Pancreas (tissue), 10 donors: ENCODE results near the gene CUX1. TPM values are rescaled to one million over a fixed set of nuclear protein-coding genes. Genes with fewer than 3 reads are reported as not detected.
A peak's percentile ranks its signal among the peaks of the same experiment; 100 is the strongest.
"Not testable (repeated sequence)": the region's sequence is repeated elsewhere in the genome, so short reads cannot be mapped to it uniquely, and the experiment has no call there.

Experiments
- ATAC-seq, 4 donors: fragments of 200-7000 bp; cut with Tn5 transposase; one replicate each; pipeline versions ENCODE4 v1.8.0 to v1.9.1; 2020; ENCODE audit warnings: mild to moderate bottlenecking in 4 of 4, moderate library complexity in 4 of 4
- DNase-seq, 6 donors: peaks; one replicate each; pipeline ENCODE4 v3.0.0-alpha.2; 2020
- FAIRE-seq: peaks from 2 replicates; lab custom pipeline; 2012; peaks lifted over from hg19 to GRCh38; lab: Jason Lieb, UNC
- H3K27ac ChIP-seq, 4 donors: fragments of 200-600 bp; sonication (generic); 1 replicate in 3 of 4; 2 replicates in 1 of 4; pipeline versions ENCODE4 v1.5.0 to v1.8.0; 2020
- H3K27me3 ChIP-seq, 4 donors: fragments of 200-600 bp; one replicate each; pipeline ENCODE4 v1.8.0; 2021
- H3K36me3 ChIP-seq, 3 donors: fragments of 200-600 bp; sonication (generic) in 1 of 3; one replicate each; pipeline versions ENCODE4 v1.5.0 to v1.8.0; 2020 to 2021
- H3K4me1 ChIP-seq, 3 donors: fragments of 200-600 bp; one replicate each; pipeline ENCODE4 v1.8.0; 2021
- H3K4me3 ChIP-seq, 4 donors: fragments of 200-600 bp; sonication (generic) in 2 of 4; one replicate each; pipeline versions ENCODE4 v1.5.0 to v1.8.0; 2020 to 2021
- H3K9me3 ChIP-seq, 4 donors: fragments of 200-600 bp; one replicate each; pipeline ENCODE4 v1.8.0; 2021
- WGBS, 2 donors: extraction: QIAGEN DNeasy Blood & Tissue Kit; methylation state at CpG; one replicate each; pipeline ENCODE4 v1.1.7; 2013; 5-methylcytosine and 5-hydroxymethylcytosine counted together
- intact Hi-C, 3 donors: fragments of 100-400 bp; cut with DNase I; formaldehyde crosslinking; loops; one replicate each; pipeline versions ENCODE4 v1.11.1 to v1.14.2; 2022
- polyA plus RNA-seq, 2 donors: library from polyadenylated mRNA; stranded (reverse); fragments of 200-250 nt; gene quantifications; one replicate each; pipeline ENCODE4 v1.2.3, GENCODE V29; 2013
- total RNA-seq, 6 donors: library from RNA; stranded (reverse); fragmentation: NEBNext Ultra II Directional in 4 of 6; extraction: Animal tissue kit (Norgen Biotek cat#: 25700) in 4 of 6; gene quantifications; one replicate each; pipeline versions ENCODE4 v1.2.1 to v1.2.4, GENCODE V29; 2021 to 2023
- TF ChIP-seq, protein P1 (sequence below), 4 donors: fragments of 200-600 bp; sonication (generic) in 3 of 4; IDR thresholded peaks; one replicate each; pipeline versions ENCODE4 v1.5.0 to v1.8.0; 2021; ENCODE audit warnings: antibody characterized with exemption in 4 of 4
- donor health status: healthy with polysubstance abuse.
- donor health status: DM: no; HTN: no; CAD: no; lungs with moderate emphysema.
- donor health status: DM: no; HTN: no; CAD: no.
- donor health status: control.
- donor health status: control.
- donor health status: Bipolar disorder and iron deficiency.
- donor health status: DM: yes; HTN: yes; CAD: no.
- donor health status: DM: no; HTN: no; CAD: no.
- donor health status: DM: no; HTN: no; CAD: no.
- donor health status: DM: yes; HTN: yes; CAD: no.

The CUX1 gene
- total and polyA plus RNA-seq, 8 donors: 18.9 to 61.2 (median 45.1) TPM

DNA sequence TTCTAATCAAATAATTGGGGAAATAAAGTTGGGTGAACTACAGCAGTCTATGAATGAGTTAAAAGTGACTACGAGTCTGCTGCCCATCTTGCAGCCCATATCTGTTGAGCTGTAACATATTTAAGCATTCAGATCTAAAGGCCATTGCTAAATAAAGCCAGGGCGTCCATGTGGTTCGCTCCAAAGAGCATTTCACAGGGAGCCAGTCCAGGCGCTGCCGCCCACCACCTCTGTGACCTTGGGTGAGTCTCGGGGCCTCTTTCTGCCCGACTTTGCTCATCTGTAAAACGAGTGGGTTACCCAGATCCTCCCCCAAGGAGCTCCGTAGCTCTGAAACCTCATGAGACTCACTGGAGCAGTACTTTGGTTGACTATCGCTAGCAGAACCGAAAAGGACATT lies 223.1 kb downstream of the CUX1 start:
- Histone ChIP-seq H3K4me1 (no peaks in the 10 kb centered on the region), H3K27ac (no peak overlapping the region), H3K27me3 (no peaks in the 10 kb centered on the region), H3K36me3 (no peaks in the 10 kb centered on the region), H3K9me3 (no peaks in the 10 kb centered on the region), H3K4me3 (no peak overlapping the region)
- TF ChIP-seq, protein P1, sequence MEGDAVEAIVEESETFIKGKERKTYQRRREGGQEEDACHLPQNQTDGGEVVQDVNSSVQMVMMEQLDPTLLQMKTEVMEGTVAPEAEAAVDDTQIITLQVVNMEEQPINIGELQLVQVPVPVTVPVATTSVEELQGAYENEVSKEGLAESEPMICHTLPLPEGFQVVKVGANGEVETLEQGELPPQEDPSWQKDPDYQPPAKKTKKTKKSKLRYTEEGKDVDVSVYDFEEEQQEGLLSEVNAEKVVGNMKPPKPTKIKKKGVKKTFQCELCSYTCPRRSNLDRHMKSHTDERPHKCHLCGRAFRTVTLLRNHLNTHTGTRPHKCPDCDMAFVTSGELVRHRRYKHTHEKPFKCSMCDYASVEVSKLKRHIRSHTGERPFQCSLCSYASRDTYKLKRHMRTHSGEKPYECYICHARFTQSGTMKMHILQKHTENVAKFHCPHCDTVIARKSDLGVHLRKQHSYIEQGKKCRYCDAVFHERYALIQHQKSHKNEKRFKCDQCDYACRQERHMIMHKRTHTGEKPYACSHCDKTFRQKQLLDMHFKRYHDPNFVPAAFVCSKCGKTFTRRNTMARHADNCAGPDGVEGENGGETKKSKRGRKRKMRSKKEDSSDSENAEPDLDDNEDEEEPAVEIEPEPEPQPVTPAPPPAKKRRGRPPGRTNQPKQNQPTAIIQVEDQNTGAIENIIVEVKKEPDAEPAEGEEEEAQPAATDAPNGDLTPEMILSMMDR (IDR thresholded peaks at IDR 0.05): no peak
- intact Hi-C loops: no loop called here
- no peak for FAIRE-seq
- WGBS, 2 donors: 89 to 92% methylated on average over 11 of the region's 11 CpGs
- DNase-seq: no peak
- ATAC-seq: no peak

DNA sequence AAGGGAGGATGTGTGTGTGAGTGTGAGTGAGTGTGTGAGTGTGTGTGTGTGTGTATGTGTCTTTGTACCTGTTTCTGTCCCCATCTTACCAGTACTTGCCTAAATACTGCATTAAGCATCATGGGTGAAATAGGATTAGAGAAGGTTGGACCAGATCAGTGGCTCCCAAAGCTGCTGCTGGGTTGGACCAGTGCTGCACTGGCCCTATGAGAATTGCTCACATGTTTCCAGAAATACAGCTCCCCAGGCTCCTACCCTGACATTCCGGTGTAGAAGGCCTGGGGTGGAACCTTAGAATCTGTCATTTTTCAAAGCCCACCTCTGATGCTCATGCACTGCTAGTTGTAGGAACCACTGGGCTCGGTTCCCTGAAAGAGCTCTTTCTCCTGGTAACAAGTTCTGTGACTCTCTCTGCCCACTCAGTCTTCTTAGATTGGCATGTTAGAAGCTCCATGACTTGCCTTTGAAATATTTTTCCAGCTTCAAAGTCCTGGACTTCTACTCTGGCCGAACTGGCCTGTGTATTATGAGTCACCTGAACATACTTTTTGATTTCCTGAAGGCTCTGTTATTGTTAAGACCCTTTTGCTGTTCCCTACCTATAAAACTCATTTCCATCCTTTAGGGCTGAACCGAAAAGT lies 224.7 kb downstream of the CUX1 start:
- H3K4me3 ChIP-seq: no peak overlapping the region
- no peaks in the 10 kb centered on the region for H3K36me3 ChIP-seq
- H3K27ac ChIP-seq: no peak overlapping the region
- TF ChIP-seq, protein P1 (IDR thresholded peaks at IDR 0.05): no peak
- no peaks in the 10 kb centered on the region for H3K9me3 ChIP-seq
- no peaks in the 10 kb centered on the region for H3K4me1 ChIP-seq
- FAIRE-seq (no peak), DNase-seq (no peak), ATAC-seq (no peak)
- 83 to 84% methylated on average over 4 of the region's 4 CpGs for WGBS, 2 donors
- intact Hi-C loops: no loop called here
- no peaks in the 10 kb centered on the region for H3K27me3 ChIP-seq

DNA sequence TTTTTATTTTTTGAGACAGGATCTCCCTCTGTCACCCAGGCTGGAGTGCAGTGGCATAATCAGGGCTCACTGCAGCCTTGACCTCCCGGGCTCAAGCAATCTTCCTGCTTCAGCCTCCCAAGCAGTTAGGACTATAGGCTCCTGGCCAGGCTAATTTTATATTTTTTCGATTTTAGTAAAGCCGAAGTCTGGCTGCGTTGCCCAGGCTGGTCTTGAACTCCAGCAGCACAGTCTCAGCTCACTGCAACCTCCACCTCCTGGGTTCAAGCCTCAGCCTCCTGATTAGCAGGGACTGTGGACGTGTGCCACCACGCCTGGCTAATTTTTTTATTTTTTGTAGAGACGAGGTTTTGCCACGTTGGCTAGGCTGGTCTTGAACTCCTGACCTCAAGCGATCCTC lies 225.4 kb downstream of the CUX1 start:
- FAIRE-seq, H3K9me3 ChIP-seq, H3K4me3 ChIP-seq, H3K27ac ChIP-seq, ATAC-seq, H3K27me3 ChIP-seq, H3K36me3 ChIP-seq, DNase-seq, H3K4me1 ChIP-seq, intact Hi-C loops: not testable (repeated sequence)
- WGBS, 2 donors: 81 to 88% methylated on average over 9 of the region's 9 CpGs

DNA sequence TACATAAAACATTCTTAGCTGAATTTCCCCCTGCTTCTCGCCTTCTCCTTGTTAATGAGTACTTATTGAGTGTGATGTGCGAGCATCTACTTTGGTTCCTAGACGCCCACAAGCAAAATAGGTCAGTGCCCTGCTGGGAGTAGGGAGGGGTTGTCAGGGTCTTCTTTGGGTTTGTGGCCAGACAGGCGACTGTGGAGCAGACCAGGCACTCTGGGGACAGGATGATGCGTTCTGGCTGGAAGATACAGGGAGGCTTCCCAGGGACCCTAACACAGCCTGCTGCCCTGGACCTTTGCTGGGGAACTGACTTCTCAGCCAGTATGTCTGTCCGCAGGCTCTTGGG lies 227.2 kb downstream of the CUX1 start:
- no peak overlapping the region for H3K4me3 ChIP-seq
- H3K27ac ChIP-seq: no peak overlapping the region
- no peaks in the 10 kb centered on the region for H3K36me3 ChIP-seq
- FAIRE-seq (no peak), ATAC-seq (peak in 1 of 4 donors; percentile 7), DNase-seq (no peak)
- 92 to 93% methylated on average over 6 of the region's 6 CpGs for WGBS, 2 donors
- H3K9me3 ChIP-seq: no peaks in the 10 kb centered on the region
- no peaks in the 10 kb centered on the region for H3K27me3 ChIP-seq
- H3K4me1 ChIP-seq: no peaks in the 10 kb centered on the region
- TF ChIP-seq, protein P1 (IDR thresholded peaks at IDR 0.05): no peak
- intact Hi-C loops: no loop called here

DNA sequence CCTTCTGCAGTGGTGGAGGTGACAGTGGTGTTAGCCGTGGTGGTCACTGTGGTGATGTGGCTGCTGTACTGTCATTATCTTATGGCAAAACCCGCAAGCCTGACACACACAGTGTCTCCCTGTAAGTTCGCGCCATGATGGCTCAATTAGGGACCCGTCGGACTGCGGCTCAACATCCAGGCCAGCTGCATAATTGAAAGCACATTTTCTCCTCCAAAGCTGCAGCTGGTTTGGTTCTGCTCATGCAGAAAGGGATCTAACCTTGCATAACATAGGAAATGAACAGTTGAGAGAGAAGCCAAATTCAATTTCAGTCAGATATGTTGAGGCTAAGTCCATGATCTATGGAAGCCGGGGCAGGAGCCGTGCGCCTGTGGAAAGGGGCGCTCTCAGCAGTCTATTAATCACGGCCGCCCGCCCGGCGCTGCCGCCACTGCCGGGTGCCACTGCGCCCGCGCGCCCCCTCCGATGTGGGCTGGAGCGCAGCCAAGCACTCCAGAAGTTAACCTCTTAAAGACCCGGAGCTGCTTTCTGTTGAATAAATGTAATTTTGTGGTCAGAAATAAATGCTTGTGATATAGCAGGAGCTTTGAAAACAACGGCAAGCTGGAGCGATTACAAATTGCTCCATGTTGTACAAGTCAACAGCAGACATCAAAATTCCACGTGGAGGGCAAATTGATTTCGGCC lies 227.7 kb downstream of the CUX1 start:
- Histone ChIP-seq H3K27ac (no peak overlapping the region), H3K27me3 (no peaks in the 10 kb centered on the region), H3K4me1 (no peaks in the 10 kb centered on the region), H3K4me3 (peak overlapping the region in 1 of 4 donors; percentile 3), H3K36me3 (no peaks in the 10 kb centered on the region), H3K9me3 (no peaks in the 10 kb centered on the region)
- peak in 3 of 6 donors; percentile 18 to 67 (median 39) for DNase-seq
- intact Hi-C loops: no loop called here
- WGBS, 2 donors: 25 to 39% methylated on average over 29 of the region's 29 CpGs
- peak in 3 of 4 donors; percentile 70 to 74 (median 72) for ATAC-seq
- FAIRE-seq: no peak
- TF ChIP-seq, protein P1 (IDR thresholded peaks at IDR 0.05): no peak
